ENCODE data around the gene TNRC6C. TPM values are rescaled to one million over a fixed set of nuclear protein-coding genes. Genes with fewer than 3 reads are reported as not detected.
A peak's percentile ranks its signal among the peaks of the same experiment; 100 is the strongest.
"Not testable (repeated sequence)": the region's sequence is repeated elsewhere in the genome, so short reads cannot be mapped to it uniquely, and the experiment has no call there.

TNRC6C gene
- total and polyA plus RNA-seq, 2 experiments from 2014 or later: 4.2 to 5.6 TPM

GRCh38 chr17:78112518-78113471, 154.3 kb downstream of the TNRC6C start:
- Histone ChIP-seq H3K4me3 (no peak overlapping the region), H3K27ac (no peak overlapping the region), H3K4me1 (ENCODE audit: insufficient read depth) (no peaks in the 10 kb centered on the region), H3K27me3 (no peaks in the 10 kb centered on the region), H3K79me2 (no peaks in the 10 kb centered on the region), H3K36me3 (replicated peaks; ENCODE audit: insufficient read depth, low read depth) (no peaks in the 10 kb centered on the region), H3K9me3 (ENCODE audit: low read depth) (no peaks in the 10 kb centered on the region), H2AFZ (no peak overlapping the region), H4K20me1 (ENCODE audit: insufficient read depth, poor library complexity, severe bottlenecking) (no peaks in the 10 kb centered on the region), H3K4me2 (no peak overlapping the region), H3K9me2 (replicated peaks; ENCODE audit: insufficient read depth) (no peaks in the 10 kb centered on the region)
- TF ChIP-seq EZH2 (IDR thresholded peaks at IDR 0.05; ENCODE audit: borderline replicate concordance) (no peak), CTCF (IDR thresholded peaks at IDR 0.05; ENCODE audit: poor library complexity) (peak; percentile 97), EZH2phosphoT487 (IDR thresholded peaks at IDR 0.05; ENCODE audit: low read depth, severe bottlenecking, unreplicated experiment) (no peak)
- WGBS (ENCODE audit: low lambda C conversion rate, missing lambda C conversion rate): 64% methylated on average over 33 of the region's 33 CpGs
- DNase-seq (ENCODE audit: low spot score): peak; percentile 80

DNA sequence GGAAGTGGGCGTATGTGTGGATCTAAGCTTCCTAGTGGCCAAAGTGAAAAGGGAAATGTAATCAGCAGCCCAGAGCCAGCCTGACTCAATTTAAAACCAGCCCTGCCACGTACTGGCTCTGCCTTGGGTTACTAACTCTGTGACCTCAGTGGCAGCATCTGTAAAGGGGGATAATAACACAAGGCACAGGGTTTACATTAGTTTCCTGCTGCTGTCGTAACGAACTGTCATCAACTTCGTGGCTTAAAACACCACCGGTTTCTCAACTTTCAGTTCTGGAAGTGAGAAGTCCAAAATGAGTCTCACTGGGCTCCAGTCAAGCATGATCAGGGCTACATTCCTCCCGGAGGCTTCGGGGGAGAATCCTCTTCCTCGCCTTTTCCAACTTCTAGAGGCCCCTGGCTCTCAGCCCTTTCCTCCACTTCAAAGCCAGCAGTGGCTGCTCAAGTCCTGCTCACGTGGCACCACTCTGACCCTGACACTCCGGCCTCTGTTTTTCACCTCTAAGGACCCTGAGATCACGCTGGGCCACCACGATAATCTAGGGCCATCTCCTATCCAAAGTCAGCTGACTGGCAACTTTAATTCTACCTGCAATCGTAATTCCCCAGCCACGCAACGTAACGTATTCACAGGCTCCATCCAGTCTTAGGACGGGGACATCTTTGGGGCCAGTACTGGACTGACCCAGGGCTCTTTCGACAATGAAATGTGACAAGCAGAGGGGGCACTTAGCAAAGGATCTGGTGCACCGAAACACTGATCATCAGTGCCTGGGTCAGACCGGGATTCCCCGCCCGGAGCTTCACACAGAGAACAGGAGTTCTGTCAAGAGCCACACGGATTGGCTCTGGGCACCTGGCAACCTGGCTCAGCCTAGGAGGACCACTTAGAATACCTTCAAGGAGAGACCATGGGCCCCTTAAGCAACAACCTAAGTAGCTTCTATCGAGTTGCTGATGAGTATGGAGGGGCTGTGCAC, 155.6 kb downstream of the TNRC6C start:
- DNase-seq (ENCODE audit: low spot score): no peak
- H2AFZ ChIP-seq: no peak overlapping the region
- H3K4me1 ChIP-seq (ENCODE audit: insufficient read depth): no peaks in the 10 kb centered on the region
- no peaks in the 10 kb centered on the region for H3K36me3 ChIP-seq (replicated peaks; ENCODE audit: insufficient read depth, low read depth)
- H3K79me2 ChIP-seq: no peaks in the 10 kb centered on the region
- no peaks in the 10 kb centered on the region for H3K27me3 ChIP-seq
- H3K9me2 ChIP-seq (replicated peaks; ENCODE audit: insufficient read depth): no peaks in the 10 kb centered on the region
- no peak overlapping the region for H3K4me2 ChIP-seq
- H4K20me1 ChIP-seq (ENCODE audit: insufficient read depth, poor library complexity, severe bottlenecking): no peaks in the 10 kb centered on the region
- no peak for TF ChIP-seq EZH2 (IDR thresholded peaks at IDR 0.05; ENCODE audit: borderline replicate concordance)
- no peak for TF ChIP-seq CTCF (IDR thresholded peaks at IDR 0.05; ENCODE audit: poor library complexity)
- WGBS (ENCODE audit: low lambda C conversion rate, missing lambda C conversion rate): 93% methylated on average over 25 of the region's 25 CpGs
- H3K27ac ChIP-seq: no peak overlapping the region
- H3K4me3 ChIP-seq: no peak overlapping the region
- no peaks in the 10 kb centered on the region for H3K9me3 ChIP-seq (ENCODE audit: low read depth)

GRCh38 chr17:78114831-78115723, 156.6 kb downstream of the TNRC6C start:
- Histone ChIP-seq H3K9me2 (replicated peaks; ENCODE audit: insufficient read depth) (no peaks in the 10 kb centered on the region), H3K27ac (no peak overlapping the region), H4K20me1 (ENCODE audit: insufficient read depth, poor library complexity, severe bottlenecking) (no peaks in the 10 kb centered on the region), H3K36me3 (replicated peaks; ENCODE audit: insufficient read depth, low read depth) (no peaks in the 10 kb centered on the region), H2AFZ (no peak overlapping the region), H3K9me3 (ENCODE audit: low read depth) (no peaks in the 10 kb centered on the region), H3K79me2 (no peaks in the 10 kb centered on the region), H3K4me1 (ENCODE audit: insufficient read depth) (no peaks in the 10 kb centered on the region), H3K4me3 (no peak overlapping the region), H3K27me3 (no peaks in the 10 kb centered on the region), H3K4me2 (no peak overlapping the region)
- no peak for DNase-seq (ENCODE audit: low spot score)
- TF ChIP-seq EZH2 (IDR thresholded peaks at IDR 0.05; ENCODE audit: borderline replicate concordance) (no peak), EZH2phosphoT487 (IDR thresholded peaks at IDR 0.05; ENCODE audit: low read depth, severe bottlenecking, unreplicated experiment) (no peak), CTCF (IDR thresholded peaks at IDR 0.05; ENCODE audit: poor library complexity) (no peak)
- 92% methylated on average over 21 of the region's 28 CpGs for WGBS (ENCODE audit: low lambda C conversion rate, missing lambda C conversion rate)

DNA sequence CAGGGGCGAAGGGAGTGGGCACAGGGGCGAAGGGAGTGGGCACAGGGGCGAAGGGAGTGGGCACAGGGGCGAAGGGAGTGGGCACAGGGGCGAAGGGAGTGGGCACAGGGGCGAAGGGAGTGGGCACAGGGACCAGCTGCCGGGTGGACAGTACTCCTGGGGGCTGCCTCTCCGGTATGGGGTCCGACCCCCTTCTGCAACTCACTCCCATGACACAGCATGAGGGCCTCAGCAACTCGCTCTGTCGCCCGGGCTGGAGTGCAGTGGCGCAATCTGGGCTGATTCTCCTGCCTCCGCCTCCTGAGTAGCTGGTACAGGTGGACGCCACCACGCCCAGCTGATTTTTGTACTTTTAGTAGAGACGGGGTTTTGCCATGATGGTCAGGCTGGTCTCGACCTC, 157.3 kb downstream of the TNRC6C start:
- not testable (repeated sequence) for H3K4me3 ChIP-seq; DNase-seq (ENCODE audit: low spot score); H3K36me3 ChIP-seq (replicated peaks; ENCODE audit: insufficient read depth, low read depth); H3K4me2 ChIP-seq; H3K27ac ChIP-seq; H2AFZ ChIP-seq; H3K79me2 ChIP-seq; H3K9me2 ChIP-seq (replicated peaks; ENCODE audit: insufficient read depth); H3K27me3 ChIP-seq; H4K20me1 ChIP-seq (ENCODE audit: insufficient read depth, poor library complexity, severe bottlenecking); H3K9me3 ChIP-seq (ENCODE audit: low read depth); H3K4me1 ChIP-seq (ENCODE audit: insufficient read depth)
- WGBS (ENCODE audit: low lambda C conversion rate, missing lambda C conversion rate): 95% methylated on average over 12 of the region's 18 CpGs

Measured in hepatocyte (in vitro differentiated cells).